ENCODE measurements around the gene PLOD1.
A peak's percentile ranks its signal among the peaks of the same experiment; 100 is the strongest.
"Not testable (repeated sequence)": the region's sequence is repeated elsewhere in the genome, so short reads cannot be mapped to it uniquely, and the experiment has no call there.

Gene PLOD1

GRCh38 chr1:11898086-11898785 lies 36.3 kb upstream of the PLOD1 start:
- Histone ChIP-seq H3K27me3 (ENCODE audit: control insufficient read depth, insufficient read depth, low read length, poor library complexity, severe bottlenecking) (peaks cover 15% of the 10 kb centered on the region), H3K4me3 (ENCODE audit: insufficient read depth, low read depth, low read length) (no peak overlapping the region), H3K4me1 (ENCODE audit: control insufficient read depth, insufficient read depth, low read length) (no peaks in the 10 kb centered on the region), H3K9me3 (ENCODE audit: control insufficient read depth, low read length) (no peaks in the 10 kb centered on the region), H3K27ac (ENCODE audit: insufficient read depth, low read depth, low read length, poor library complexity, severe bottlenecking) (no peak overlapping the region), H3K36me3 (ENCODE audit: control insufficient read depth, insufficient read depth, low read length) (no peaks in the 10 kb centered on the region)
- 72% methylated on average over 38 of the region's 38 CpGs for WGBS, 2 experiments

- no peaks in the 10 kb centered on the region for H3K36me3 ChIP-seq (ENCODE audit: control insufficient read depth, insufficient read depth, low read length)
- WGBS, 2 experiments, result 35% methylated on average over 26 of the region's 26 CpGs
- H3K9me3 ChIP-seq (ENCODE audit: control insufficient read depth, low read length), result no peaks in the 10 kb centered on the region
These were observed 35.6 kb upstream of the PLOD1 start for GRCh38 chr1:11898831-11899467.

GRCh38 chr1:11901446-11901845 lies 33.1 kb upstream of the PLOD1 start:
- not testable (repeated sequence) for H3K27ac ChIP-seq (ENCODE audit: insufficient read depth, low read depth, low read length, poor library complexity, severe bottlenecking); H3K9me3 ChIP-seq (ENCODE audit: control insufficient read depth, low read length); H3K4me1 ChIP-seq (ENCODE audit: control insufficient read depth, insufficient read depth, low read length); H3K36me3 ChIP-seq (ENCODE audit: control insufficient read depth, insufficient read depth, low read length); H3K4me3 ChIP-seq (ENCODE audit: insufficient read depth, low read depth, low read length)
- H3K27me3 ChIP-seq (ENCODE audit: control insufficient read depth, insufficient read depth, low read length, poor library complexity, severe bottlenecking), result peaks cover 15% of the 10 kb centered on the region
- 74 to 82% methylated on average over 9 of the region's 9 CpGs for WGBS, 2 experiments

More at GRCh38 chr1:11898831-11899467, 35.6 kb upstream of the PLOD1 start:
- Histone ChIP-seq H3K4me1 (ENCODE audit: control insufficient read depth, insufficient read depth, low read length) (no peaks in the 10 kb centered on the region), H3K4me3 (ENCODE audit: insufficient read depth, low read depth, low read length) (no peak overlapping the region), H3K27me3 (ENCODE audit: control insufficient read depth, insufficient read depth, low read length, poor library complexity, severe bottlenecking) (peaks cover 15% of the 10 kb centered on the region), H3K27ac (ENCODE audit: insufficient read depth, low read depth, low read length, poor library complexity, severe bottlenecking) (no peak overlapping the region)

GRCh38 chr1:11903210-11903609 lies 31.3 kb upstream of the PLOD1 start:
- H3K4me3 ChIP-seq (ENCODE audit: insufficient read depth, low read depth, low read length), result no peak overlapping the region
- H3K27me3 ChIP-seq (ENCODE audit: control insufficient read depth, insufficient read depth, low read length, poor library complexity, severe bottlenecking), result peaks cover 15% of the 10 kb centered on the region
- peaks cover 4% of the 10 kb centered on the region for H3K4me1 ChIP-seq (ENCODE audit: control insufficient read depth, insufficient read depth, low read length)
- H3K9me3 ChIP-seq (ENCODE audit: control insufficient read depth, low read length), result no peaks in the 10 kb centered on the region
- 92 to 100% methylated on average over 1 of the region's 1 CpG for WGBS, 2 experiments
- no peaks in the 10 kb centered on the region for H3K36me3 ChIP-seq (ENCODE audit: control insufficient read depth, insufficient read depth, low read length)
- H3K27ac ChIP-seq (ENCODE audit: insufficient read depth, low read depth, low read length, poor library complexity, severe bottlenecking), result no peak overlapping the region

GRCh38 chr1:11904156-11904555 lies 30.4 kb upstream of the PLOD1 start:
- H3K4me1 ChIP-seq (ENCODE audit: control insufficient read depth, insufficient read depth, low read length); H3K27ac ChIP-seq (ENCODE audit: insufficient read depth, low read depth, low read length, poor library complexity, severe bottlenecking); H3K27me3 ChIP-seq (ENCODE audit: control insufficient read depth, insufficient read depth, low read length, poor library complexity, severe bottlenecking); H3K9me3 ChIP-seq (ENCODE audit: control insufficient read depth, low read length); H3K4me3 ChIP-seq (ENCODE audit: insufficient read depth, low read depth, low read length); H3K36me3 ChIP-seq (ENCODE audit: control insufficient read depth, insufficient read depth, low read length): not testable (repeated sequence)
- 92 to 95% methylated on average over 5 of the region's 5 CpGs for WGBS, 2 experiments

GRCh38 chr1:11904978-11905377 lies 29.5 kb upstream of the PLOD1 start:
- no peaks in the 10 kb centered on the region for H3K9me3 ChIP-seq (ENCODE audit: control insufficient read depth, low read length)
- no peak overlapping the region for H3K27ac ChIP-seq (ENCODE audit: insufficient read depth, low read depth, low read length, poor library complexity, severe bottlenecking)
- H3K27me3 ChIP-seq (ENCODE audit: control insufficient read depth, insufficient read depth, low read length, poor library complexity, severe bottlenecking), result no peaks in the 10 kb centered on the region
- H3K4me1 ChIP-seq (ENCODE audit: control insufficient read depth, insufficient read depth, low read length), result peaks cover 4% of the 10 kb centered on the region
- WGBS, 2 experiments, result 91 to 92% methylated on average over 5 of the region's 5 CpGs
- no peaks in the 10 kb centered on the region for H3K36me3 ChIP-seq (ENCODE audit: control insufficient read depth, insufficient read depth, low read length)
- no peak overlapping the region for H3K4me3 ChIP-seq (ENCODE audit: insufficient read depth, low read depth, low read length)

GRCh38 chr1:11906870-11907269 lies 27.6 kb upstream of the PLOD1 start:
- WGBS, 2 experiments, result 77 to 80% methylated on average over 10 of the region's 10 CpGs
- no peak overlapping the region for H3K4me3 ChIP-seq (ENCODE audit: insufficient read depth, low read depth, low read length)
- H3K9me3 ChIP-seq (ENCODE audit: control insufficient read depth, low read length), result no peaks in the 10 kb centered on the region
- H3K27ac ChIP-seq (ENCODE audit: insufficient read depth, low read depth, low read length, poor library complexity, severe bottlenecking), result no peak overlapping the region
- H3K4me1 ChIP-seq (ENCODE audit: control insufficient read depth, insufficient read depth, low read length), result peaks cover 4% of the 10 kb centered on the region
- no peaks in the 10 kb centered on the region for H3K27me3 ChIP-seq (ENCODE audit: control insufficient read depth, insufficient read depth, low read length, poor library complexity, severe bottlenecking)
- H3K36me3 ChIP-seq (ENCODE audit: control insufficient read depth, insufficient read depth, low read length), result no peaks in the 10 kb centered on the region

- H3K36me3 ChIP-seq (ENCODE audit: control insufficient read depth, insufficient read depth, low read length), result no peaks in the 10 kb centered on the region
These were observed 27.0 kb upstream of the PLOD1 start for GRCh38 chr1:11907275-11908094.

GRCh38 chr1:11908095-11908675 lies 26.3 kb upstream of the PLOD1 start:
- peaks cover 4% of the 10 kb centered on the region for H3K4me1 ChIP-seq (ENCODE audit: control insufficient read depth, insufficient read depth, low read length)
- peak overlapping the region; percentile 50 for H3K4me3 ChIP-seq (ENCODE audit: insufficient read depth, low read depth, low read length)
- H3K36me3 ChIP-seq (ENCODE audit: control insufficient read depth, insufficient read depth, low read length), result no peaks in the 10 kb centered on the region
- H3K27me3 ChIP-seq (ENCODE audit: control insufficient read depth, insufficient read depth, low read length, poor library complexity, severe bottlenecking), result no peaks in the 10 kb centered on the region
- no peaks in the 10 kb centered on the region for H3K9me3 ChIP-seq (ENCODE audit: control insufficient read depth, low read length)
- WGBS, 2 experiments, result 0 to 1% methylated on average over 24 of the region's 24 CpGs
- H3K27ac ChIP-seq (ENCODE audit: insufficient read depth, low read depth, low read length, poor library complexity, severe bottlenecking), result peak overlapping the region; percentile 100

More at GRCh38 chr1:11907275-11908094, 27.0 kb upstream of the PLOD1 start:
- Histone ChIP-seq H3K27me3 (ENCODE audit: control insufficient read depth, insufficient read depth, low read length, poor library complexity, severe bottlenecking) (no peaks in the 10 kb centered on the region), H3K4me1 (ENCODE audit: control insufficient read depth, insufficient read depth, low read length) (peaks cover 4% of the 10 kb centered on the region), H3K9me3 (ENCODE audit: control insufficient read depth, low read length) (no peaks in the 10 kb centered on the region), H3K27ac (ENCODE audit: insufficient read depth, low read depth, low read length, poor library complexity, severe bottlenecking) (peak overlapping the region; percentile 100), H3K4me3 (ENCODE audit: insufficient read depth, low read depth, low read length) (peak overlapping the region; percentile 50)
- 19 to 21% methylated on average over 18 to 19 of the region's 19 CpGs for WGBS, 2 experiments

- H3K9me3 ChIP-seq (ENCODE audit: control insufficient read depth, low read length); H3K27ac ChIP-seq (ENCODE audit: insufficient read depth, low read depth, low read length, poor library complexity, severe bottlenecking); H3K4me3 ChIP-seq (ENCODE audit: insufficient read depth, low read depth, low read length); H3K36me3 ChIP-seq (ENCODE audit: control insufficient read depth, insufficient read depth, low read length); H3K27me3 ChIP-seq (ENCODE audit: control insufficient read depth, insufficient read depth, low read length, poor library complexity, severe bottlenecking); H3K4me1 ChIP-seq (ENCODE audit: control insufficient read depth, insufficient read depth, low read length): not testable (repeated sequence)
- 91 to 95% methylated on average over 6 of the region's 6 CpGs for WGBS, 2 experiments
These were observed 23.6 kb upstream of the PLOD1 start for GRCh38 chr1:11910914-11911228.
